Mucosa of stomach (tissue), 1 donor: Measurements from ENCODE around the gene PSMD2.

Source experiments
- H3K27me3 ChIP-seq: one replicate; pipeline ENCODE4 v1.7.0; 2013; ENCODE audit warnings: mild to moderate bottlenecking, low read length; ENCODE audit not compliant: control insufficient read depth, insufficient read depth
- H3K36me3 ChIP-seq: one replicate; pipeline ENCODE4 v1.7.0; 2013; ENCODE audit warnings: low read length; ENCODE audit not compliant: control insufficient read depth, insufficient read depth
- H3K4me1 ChIP-seq: one replicate; pipeline ENCODE4 v1.7.0; 2013; ENCODE audit warnings: mild to moderate bottlenecking, low read length; ENCODE audit not compliant: control insufficient read depth, insufficient read depth
- H3K4me3 ChIP-seq: one replicate; pipeline ENCODE4 v1.7.0; 2013; ENCODE audit warnings: low read length
- H3K9ac ChIP-seq: one replicate; pipeline ENCODE4 v1.7.0; 2013; ENCODE audit warnings: mild to moderate bottlenecking, low read length, moderate library complexity
- H3K9me3 ChIP-seq: one replicate; pipeline ENCODE4 v1.7.0; 2013; ENCODE audit warnings: mild to moderate bottlenecking, low read length, moderate library complexity; ENCODE audit not compliant: control insufficient read depth
- donor health status: Pancreatic carcinoma.

PSMD2 gene

GRCh38 chr3:184358124-184358767, 59.2 kb downstream of the PSMD2 start:
- no peak overlapping the region for H3K4me3 ChIP-seq
- H3K9me3 ChIP-seq, result no peaks in the 10 kb centered on the region
- H3K9ac ChIP-seq, result no peak overlapping the region
- H3K27me3 ChIP-seq, result no peaks in the 10 kb centered on the region
- no peaks in the 10 kb centered on the region for H3K36me3 ChIP-seq
- peaks cover 14% of the 10 kb centered on the region for H3K4me1 ChIP-seq
